Ishikawa (cell line): Measurements from ENCODE around the gene HS2ST1.

Source experiments
- CREB1 ChIP-seq: IDR thresholded peaks from 2 replicates; pipeline ENCODE4 v1.6.1; 2012; ENCODE audit warnings: low read depth
- EP300 ChIP-seq: IDR thresholded peaks from 2 replicates; pipeline ENCODE4 v1.6.1; 2012; ENCODE audit warnings: borderline replicate concordance
- FOXM1 ChIP-seq: IDR thresholded peaks from 2 replicates; pipeline ENCODE4 v1.6.1; 2012; ENCODE audit warnings: low read depth, borderline replicate concordance
- MAX ChIP-seq: IDR thresholded peaks from 2 replicates; pipeline ENCODE4 v1.6.1; 2012
- NFIC ChIP-seq: IDR thresholded peaks from 2 replicates; pipeline ENCODE4 v1.6.1; 2012
- RAD21 ChIP-seq: IDR thresholded peaks from 2 replicates; pipeline ENCODE4 v1.6.1; 2012; ENCODE audit warnings: low read depth
- REST ChIP-seq: IDR thresholded peaks from 2 replicates; pipeline ENCODE4 v1.6.1; 2012; ENCODE audit warnings: low read depth, mild to moderate bottlenecking
- TAF1 ChIP-seq: IDR thresholded peaks from 2 replicates; pipeline ENCODE4 v1.6.1; 2012; ENCODE audit warnings: low read depth, mild to moderate bottlenecking
- TCF12 ChIP-seq: IDR thresholded peaks from 2 replicates; pipeline ENCODE4 v1.6.1; 2012; ENCODE audit warnings: low read depth
- TEAD4 ChIP-seq: IDR thresholded peaks from 2 replicates; pipeline ENCODE4 v1.6.1; 2012
- YY1 ChIP-seq: IDR thresholded peaks from 2 replicates; pipeline ENCODE4 v1.6.1; 2012; ENCODE audit warnings: low read depth

- TF ChIP-seq YY1 (no peak), EP300 (no peak), CREB1 (no peak), REST (no peak), RAD21 (no peak), TEAD4 (no peak), TAF1 (no peak), MAX (no peak), TCF12 (no peak), NFIC (no peak), FOXM1 (no peak)
Measured at GRCh38 chr1:87045761-87046304, 131.4 kb downstream of the HS2ST1 start.
